ENCODE results near the gene ANKLE1. TPM values are rescaled to one million over a fixed set of nuclear protein-coding genes. Genes with fewer than 3 reads are reported as not detected.

ANKLE1 gene
- total RNA-seq, 1 experiment from 2014 or later = 0.08 TPM

DNA sequence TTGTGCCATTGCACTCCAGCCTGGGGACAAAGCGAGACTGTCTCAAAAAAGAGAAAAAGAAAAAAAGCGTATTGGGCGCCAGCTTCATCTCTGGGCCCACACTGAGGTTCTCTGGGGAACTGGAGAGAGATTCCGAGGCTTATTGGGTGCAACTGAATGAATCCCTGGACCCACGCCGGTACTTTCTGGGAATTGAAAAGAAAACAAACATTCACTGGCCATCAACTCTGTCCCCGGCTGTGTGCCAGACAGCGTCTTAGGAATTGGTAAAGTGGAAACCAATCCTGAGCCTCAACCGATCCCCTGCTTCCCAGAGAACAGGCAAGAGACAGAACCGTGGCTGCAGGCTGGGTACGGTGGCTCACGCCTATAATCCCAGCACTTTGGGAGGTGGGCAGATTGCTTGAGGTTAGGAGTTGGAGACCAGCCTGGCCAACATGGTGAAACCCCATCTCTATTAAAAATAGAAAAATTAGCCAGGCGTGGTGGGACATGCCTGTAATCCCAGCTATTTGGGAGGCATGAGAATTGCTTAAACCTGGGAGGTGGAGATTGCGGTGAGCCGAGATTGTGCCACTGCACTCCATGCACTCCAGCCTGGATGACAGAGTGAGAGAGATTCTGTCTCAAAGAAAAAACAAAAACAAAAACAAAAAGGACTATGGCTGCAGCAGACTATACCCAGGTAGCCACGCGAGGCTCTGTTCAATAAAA is 44.3 kb downstream of the ANKLE1 start:
- no peak for DNase-seq (ENCODE audit: low spot score)

DNA sequence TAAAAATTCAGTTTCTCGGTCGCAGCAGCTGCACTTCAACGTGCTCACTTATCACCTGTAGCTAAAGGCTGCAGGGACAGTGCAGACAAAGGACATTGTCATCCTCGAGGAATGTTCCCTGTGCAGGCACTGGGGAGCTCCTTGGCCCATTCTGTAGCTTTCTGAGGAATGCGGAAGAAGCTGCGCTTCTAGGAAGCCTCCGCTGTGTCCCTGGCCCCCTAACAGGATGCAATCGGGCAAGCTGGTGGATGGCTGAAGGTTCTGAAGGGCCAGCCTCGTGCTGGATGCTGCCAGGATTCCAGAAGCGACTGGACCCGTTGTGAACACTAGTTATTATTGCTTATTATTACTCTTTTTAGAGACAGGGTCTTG is 44.9 kb downstream of the ANKLE1 start:
- no peak for DNase-seq (ENCODE audit: low spot score)

- no peak for DNase-seq (ENCODE audit: low spot score)
Measured at GRCh38 chr19:17327068-17327653, 45.5 kb downstream of the ANKLE1 start.

- DNase-seq (ENCODE audit: low spot score) = peak; percentile 89
Measured at GRCh38 chr19:17327654-17328516, 46.2 kb downstream of the ANKLE1 start.

DNA sequence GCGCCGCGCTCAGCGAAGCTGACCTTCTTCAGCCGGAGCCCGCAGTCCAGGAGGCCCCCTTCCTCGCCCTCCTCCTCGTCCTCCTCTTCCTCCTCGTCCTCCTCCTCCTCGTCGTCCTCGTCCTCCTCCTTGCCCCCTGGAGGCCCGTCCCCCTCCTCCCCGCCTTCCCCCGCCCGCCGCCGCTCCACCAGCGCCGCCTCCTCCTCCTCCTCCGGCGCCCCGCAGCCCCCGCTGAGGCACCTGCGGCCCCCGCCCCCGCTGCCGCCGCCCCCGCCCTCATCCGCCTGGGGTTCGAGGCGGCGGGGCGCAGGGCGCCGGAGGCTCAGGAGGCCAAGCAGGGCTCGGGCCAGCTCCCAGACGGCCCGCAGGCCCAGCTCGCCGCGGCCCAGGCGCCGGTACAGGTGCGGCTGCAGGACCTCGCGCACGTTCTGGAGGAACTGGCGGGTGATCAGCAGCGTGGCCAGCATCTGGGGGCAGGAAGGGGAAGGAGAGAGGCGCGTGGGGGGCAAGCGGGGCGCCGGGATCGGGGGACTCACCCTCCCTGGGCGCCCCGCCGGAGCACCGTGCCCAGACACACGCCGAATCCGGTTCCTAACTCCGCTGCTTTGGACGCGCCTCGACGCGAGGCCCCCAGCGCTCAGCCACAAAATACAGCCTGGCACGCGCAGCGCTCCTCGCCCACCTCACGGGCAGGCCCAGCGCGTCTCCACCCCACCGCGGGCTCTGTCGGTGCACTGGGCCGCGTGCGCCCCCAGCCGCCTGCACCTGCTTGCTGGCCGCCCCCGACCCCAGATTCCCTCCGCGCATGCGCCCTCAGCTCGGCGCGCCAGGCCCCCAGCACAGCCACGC is 47.0 kb downstream of the ANKLE1 start:
- DNase-seq (ENCODE audit: low spot score) = no peak

DNA sequence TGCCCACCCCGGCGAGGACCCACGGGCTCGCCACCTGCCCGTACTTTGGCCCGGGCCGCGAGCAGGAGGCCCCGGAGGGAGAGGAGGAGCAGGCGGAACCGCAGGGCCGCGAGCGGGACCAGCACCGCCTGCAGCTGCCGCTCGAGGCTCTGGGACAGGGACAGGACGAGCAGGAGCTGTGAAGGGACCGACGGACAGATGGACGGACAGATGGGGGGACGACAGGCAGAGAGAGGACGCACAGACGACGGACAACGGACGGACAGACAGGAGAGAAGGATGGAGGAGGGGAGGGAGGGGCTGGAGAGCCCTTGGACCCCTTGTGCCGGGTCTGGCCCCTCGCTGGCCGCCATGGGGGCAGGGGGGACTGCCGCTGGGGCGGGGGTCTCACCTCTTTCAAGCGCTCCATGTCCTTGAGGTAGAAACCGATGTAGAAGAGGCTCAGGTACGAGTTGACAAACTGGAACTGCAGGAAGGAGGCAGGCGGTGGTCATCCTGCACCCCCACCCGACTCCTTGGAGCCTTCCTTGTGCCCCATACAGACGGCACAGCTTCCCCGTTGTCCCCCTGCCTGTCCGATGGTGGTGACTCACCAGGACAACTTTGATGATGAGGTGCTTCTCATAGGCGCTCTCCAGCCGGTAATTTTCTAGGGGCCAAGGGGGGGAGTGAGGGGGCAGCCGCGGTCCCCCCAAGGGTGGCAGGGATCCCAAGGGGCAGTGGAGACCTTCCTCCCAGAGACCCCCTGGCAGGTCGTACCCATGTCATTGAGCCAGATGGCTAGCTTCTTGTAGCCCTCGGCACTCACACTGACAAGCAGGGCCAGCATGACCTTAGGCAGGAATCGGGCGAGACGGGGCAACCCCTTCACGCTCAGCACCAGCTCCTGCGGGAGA is 47.9 kb downstream of the ANKLE1 start:
- DNase-seq (ENCODE audit: low spot score) = no peak

DNA sequence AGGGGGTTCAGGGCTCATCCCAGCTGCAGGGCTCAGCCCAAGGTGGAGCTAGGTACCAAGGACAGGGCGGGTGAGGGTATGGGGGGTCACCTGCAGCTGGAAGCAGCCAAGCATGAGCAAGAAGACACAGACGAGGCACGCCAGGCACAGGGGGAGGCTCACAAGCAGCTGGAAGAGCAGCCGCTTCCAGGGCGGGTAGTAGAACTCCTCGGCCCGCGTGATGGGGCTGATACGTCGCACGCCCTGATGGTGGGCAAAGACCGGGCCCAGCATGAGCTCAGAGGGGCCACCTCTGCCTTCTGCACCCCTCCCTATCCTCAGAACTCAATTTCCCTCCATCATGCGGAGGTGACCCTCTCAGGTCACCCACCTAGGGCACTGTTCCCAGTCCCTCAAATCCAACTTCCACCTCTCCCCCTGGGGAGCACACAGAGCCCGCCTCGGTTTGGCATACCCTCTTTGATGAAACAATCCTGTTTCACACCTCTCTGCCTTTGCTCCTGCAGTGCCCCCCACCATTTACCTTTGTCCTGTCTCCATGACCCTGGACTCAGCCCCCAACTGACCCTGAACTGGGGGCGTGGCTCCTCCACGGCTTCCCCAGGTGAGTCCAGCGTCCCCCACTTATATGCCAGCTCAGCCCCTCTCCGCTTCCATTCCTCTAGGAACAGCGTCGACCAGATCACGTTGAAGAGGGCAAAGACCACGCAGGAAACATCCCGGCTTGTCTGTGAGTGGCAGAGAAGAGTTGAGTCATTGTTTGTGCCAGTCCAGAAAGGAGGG is 48.8 kb downstream of the ANKLE1 start:
- no peak for DNase-seq (ENCODE audit: low spot score)

DNA sequence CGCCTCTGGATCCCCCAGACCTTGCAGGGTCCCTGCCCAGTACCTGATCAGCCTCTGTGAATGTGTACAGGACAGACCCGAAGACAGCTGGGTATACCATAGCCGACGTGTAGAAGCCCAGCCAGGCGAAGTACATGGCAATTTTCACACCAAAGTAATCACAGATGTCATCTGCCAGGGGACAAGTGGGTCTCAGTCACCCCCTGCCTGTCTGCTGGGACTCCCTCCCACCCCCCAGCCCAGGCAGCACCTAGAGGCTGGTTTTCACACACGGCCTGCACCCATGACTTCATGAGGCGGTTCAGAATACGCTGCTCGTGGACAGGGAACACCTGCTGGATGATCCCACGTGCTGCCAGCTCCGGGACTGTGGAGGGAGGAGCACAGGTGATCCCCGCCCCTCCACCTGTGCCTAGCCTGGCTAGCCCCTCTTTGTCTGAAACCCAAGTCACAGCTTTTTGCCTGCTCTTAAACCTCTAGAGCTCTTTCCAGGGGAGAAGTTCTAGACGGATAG is 49.4 kb downstream of the ANKLE1 start:
- peak; percentile 20 for DNase-seq (ENCODE audit: low spot score)

DNA sequence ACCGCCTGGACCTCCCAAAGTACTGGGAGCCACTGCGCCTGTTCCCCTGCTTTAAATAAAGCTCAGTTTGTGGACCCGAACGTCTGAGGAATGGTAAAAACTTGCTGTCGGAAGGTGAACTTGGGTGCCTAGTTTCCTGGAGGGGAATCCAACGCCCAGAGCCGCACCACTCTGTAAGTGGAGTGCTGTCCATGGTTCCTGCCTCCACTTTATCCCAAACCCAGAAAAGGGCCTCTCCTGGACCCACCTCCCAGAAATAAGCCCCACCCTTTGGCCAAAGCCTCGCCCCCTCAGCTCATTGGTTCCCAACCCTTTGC is 50.6 kb downstream of the ANKLE1 start:
- no peak for DNase-seq (ENCODE audit: low spot score)

GRCh38 chr19:17332677-17333581 is 51.2 kb downstream of the ANKLE1 start:
- DNase-seq (ENCODE audit: low spot score) = peak; percentile 34

GRCh38 chr19:17333611-17334413 is 52.1 kb downstream of the ANKLE1 start:
- peak; percentile 71 for DNase-seq (ENCODE audit: low spot score)

GRCh38 chr19:17334414-17335409 is 53.0 kb downstream of the ANKLE1 start, which contains the start of gene ANO8:
Gene ANO8 (minus strand): TSS chr19:17334855. CDS start chr19:17334670, 185 bp downstream.
- peak; percentile 94 for DNase-seq (ENCODE audit: low spot score)

GRCh38 chr19:17335575-17335974 is 53.9 kb downstream of the ANKLE1 start:
- no peak for DNase-seq (ENCODE audit: low spot score)
